ENCODE data around the gene MPC2. TPM values are rescaled to one million over a fixed set of nuclear protein-coding genes. Genes with fewer than 3 reads are reported as not detected.

MPC2 gene
- total and polyA plus RNA-seq, 2 of the 8 experiments (the other 6 are each of a cell fraction or from before 2014, with no cell fraction given), result 18.6 to 40.9 TPM

DNA sequence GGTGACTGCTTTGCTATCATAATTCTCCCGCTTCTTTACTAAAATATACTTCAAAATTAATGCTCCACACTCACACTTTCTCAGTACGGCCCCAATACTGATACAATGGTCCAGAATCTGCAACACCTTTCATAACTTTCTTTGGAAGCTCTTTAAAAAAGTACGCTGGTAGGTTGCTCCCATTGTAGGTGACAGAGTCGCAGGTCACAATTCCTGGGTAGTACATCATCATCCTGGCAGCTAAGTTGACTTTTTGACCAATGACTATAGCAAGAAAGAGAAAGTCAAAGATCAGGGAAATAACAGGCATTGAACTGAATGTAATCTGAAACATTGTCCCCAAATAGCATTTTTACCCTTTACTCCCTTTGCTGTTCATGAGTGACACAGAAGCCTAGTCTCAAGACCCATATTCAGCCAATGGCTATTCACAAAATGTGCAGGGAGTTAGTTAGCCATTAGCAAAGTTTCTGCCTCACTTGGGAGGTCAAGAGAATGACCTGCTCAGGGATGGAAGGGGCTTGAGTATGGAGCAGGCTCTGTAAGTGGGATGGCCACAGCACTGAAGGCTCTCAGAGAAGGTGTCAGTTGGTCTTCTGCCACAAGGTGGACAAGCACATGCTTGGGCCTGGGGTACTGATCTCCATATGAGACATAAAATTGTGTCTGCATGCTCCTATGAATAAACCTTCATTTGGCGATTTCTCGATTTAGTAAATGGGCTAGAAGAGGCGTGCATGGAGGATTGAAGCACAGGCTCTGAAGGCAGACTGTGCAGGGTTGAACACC is 58.3 kb downstream of the MPC2 start:
- Histone ChIP-seq H3K14ac (ENCODE audit: insufficient read length) (no peak overlapping the region), H3K27ac (ENCODE audit: low read depth, low read length) (no peak overlapping the region), H3K18ac (ENCODE audit: extremely low read depth, low read length) (no peak overlapping the region), H3K27me3 (replicated peaks in 1 of 4; ENCODE audit: control insufficient read depth in 3 of 4, extremely low read depth in 1 of 4, insufficient read depth in 3 of 4, low read length in 3 of 4) (no peaks in the 10 kb centered on the region), H4K20me1 (replicated peaks in 1 of 2; ENCODE audit: control insufficient read depth in 1 of 2, insufficient read depth in 2 of 2, low read length in 2 of 2) (no peaks in the 10 kb centered on the region), H4K5ac (ENCODE audit: insufficient read length, low read depth, low read length) (no peak overlapping the region), H2BK120ac (replicated peaks; ENCODE audit: low read depth, low read length) (no peak overlapping the region), H3K23ac (ENCODE audit: insufficient read length) (no peak overlapping the region), H4K91ac (replicated peaks; ENCODE audit: insufficient read length, low read length) (no peak overlapping the region), H3K23me2 (ENCODE audit: low read depth, low read length) (no peaks in the 10 kb centered on the region), H2BK20ac (ENCODE audit: low read length) (no peak overlapping the region), H3K4me2 (ENCODE audit: insufficient read depth in 1 of 2, low read depth in 2 of 2, low read length in 2 of 2) (no peak overlapping the region), H3K4ac (replicated peaks; ENCODE audit: insufficient read length, low read depth, low read length) (no peak overlapping the region), H3K79me2 (ENCODE audit: control insufficient read depth in 1 of 2, insufficient read depth in 2 of 2, low read length in 2 of 2) (no peaks in the 10 kb centered on the region), H2BK12ac (ENCODE audit: low read depth, low read length) (no peak overlapping the region), H3K79me1 (ENCODE audit: low read depth, low read length) (no peaks in the 10 kb centered on the region), H2AK5ac (ENCODE audit: low read depth, low read length) (no peak overlapping the region), H3K9me3 (ENCODE audit: insufficient read depth in 2 of 2, low read depth in 1 of 2, low read length in 1 of 2) (no peaks in the 10 kb centered on the region), H3K56ac (replicated peaks; ENCODE audit: insufficient read length, low read depth, low read length) (no peak overlapping the region), H3K4me3 (ENCODE audit: extremely low read depth in 1 of 4, insufficient read depth in 2 of 4, low read depth in 3 of 4, low read length in 4 of 4) (no peak overlapping the region), H3K4me1 (replicated peaks in 1 of 4; ENCODE audit: control insufficient read depth in 3 of 4, insufficient read depth in 4 of 4, low read length in 3 of 4) (peaks cover 0 to 6% (median 0%) of the 10 kb centered on the region in 4 experiments; a peak in 2 of 7 replicates), H2AFZ (ENCODE audit: low read length) (no peak overlapping the region), H2BK5ac (ENCODE audit: low read depth, low read length) (no peak overlapping the region), H4K8ac (ENCODE audit: extremely low read depth, insufficient read depth, low read length) (no peak overlapping the region), H3K9ac (replicated peaks in 1 of 4; ENCODE audit: extremely low read depth in 1 of 4, low read depth in 3 of 4, low read length in 3 of 4) (no peak overlapping the region), H2BK15ac (ENCODE audit: low read length) (no peak overlapping the region), H3K36me3 (ENCODE audit: control insufficient read depth in 2 of 4, insufficient read depth in 4 of 4, low read length in 3 of 4) (no peaks in the 10 kb centered on the region)
- ChIA-PET CTCF (ENCODE audit: partially characterized antibody) (interaction anchor here (1.5 kb wide), 1 partner anchor 203 kb away, joined by 7 read pairs; no protein-coding TSS in a partner anchor), POLR2A (ENCODE audit: partially characterized antibody) (no interaction called here)
- FAIRE-seq (no peak), DNase-seq (ENCODE audit: low read depth in 1 of 2, low spot score in 2 of 2) (no peak)
- 90% methylated on average over 7 of the region's 7 CpGs; no CpG with 5 or more reads in 1 of the 2 experiments for WGBS, 2 experiments (ENCODE audit: extremely low coverage in 1 of 2, insufficient coverage in 1 of 2, insufficient read length in 1 of 2, insufficient replicate concordance in 2 of 2, low coverage in 1 of 2, low lambda C conversion rate in 2 of 2, missing lambda C conversion rate in 1 of 2)
- TF ChIP-seq, protein P1, sequence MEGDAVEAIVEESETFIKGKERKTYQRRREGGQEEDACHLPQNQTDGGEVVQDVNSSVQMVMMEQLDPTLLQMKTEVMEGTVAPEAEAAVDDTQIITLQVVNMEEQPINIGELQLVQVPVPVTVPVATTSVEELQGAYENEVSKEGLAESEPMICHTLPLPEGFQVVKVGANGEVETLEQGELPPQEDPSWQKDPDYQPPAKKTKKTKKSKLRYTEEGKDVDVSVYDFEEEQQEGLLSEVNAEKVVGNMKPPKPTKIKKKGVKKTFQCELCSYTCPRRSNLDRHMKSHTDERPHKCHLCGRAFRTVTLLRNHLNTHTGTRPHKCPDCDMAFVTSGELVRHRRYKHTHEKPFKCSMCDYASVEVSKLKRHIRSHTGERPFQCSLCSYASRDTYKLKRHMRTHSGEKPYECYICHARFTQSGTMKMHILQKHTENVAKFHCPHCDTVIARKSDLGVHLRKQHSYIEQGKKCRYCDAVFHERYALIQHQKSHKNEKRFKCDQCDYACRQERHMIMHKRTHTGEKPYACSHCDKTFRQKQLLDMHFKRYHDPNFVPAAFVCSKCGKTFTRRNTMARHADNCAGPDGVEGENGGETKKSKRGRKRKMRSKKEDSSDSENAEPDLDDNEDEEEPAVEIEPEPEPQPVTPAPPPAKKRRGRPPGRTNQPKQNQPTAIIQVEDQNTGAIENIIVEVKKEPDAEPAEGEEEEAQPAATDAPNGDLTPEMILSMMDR (IDR thresholded peaks at IDR 0.05; ENCODE audit: control extremely low read depth in 1 of 3, insufficient read depth in 1 of 3, low read depth in 1 of 3, low read length in 3 of 3), result peak in 2 of 3 experiments; percentile 1 to 36; a peak in 2 of 4 replicates
- TF ChIP-seq, protein P2, sequence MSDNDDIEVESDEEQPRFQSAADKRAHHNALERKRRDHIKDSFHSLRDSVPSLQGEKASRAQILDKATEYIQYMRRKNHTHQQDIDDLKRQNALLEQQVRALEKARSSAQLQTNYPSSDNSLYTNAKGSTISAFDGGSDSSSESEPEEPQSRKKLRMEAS (IDR thresholded peaks at IDR 0.05), result peak; percentile 32; the same call in 1 of the 2 replicates
- TF ChIP-seq CBX5 (IDR thresholded peaks at IDR 0.05; ENCODE audit: low read depth, low read length) (no peak), BCL11A (IDR thresholded peaks at IDR 0.05; ENCODE audit: low read depth in 2 of 2, low read length in 2 of 2) (no peak), CREB1 (IDR thresholded peaks at IDR 0.05) (no peak), POLR2A (IDR thresholded peaks at IDR 0.05; ENCODE audit: control extremely low read depth in 1 of 2, low read depth in 2 of 2, low read length in 2 of 2) (no peak)
- TF ChIP-seq, protein P3, sequence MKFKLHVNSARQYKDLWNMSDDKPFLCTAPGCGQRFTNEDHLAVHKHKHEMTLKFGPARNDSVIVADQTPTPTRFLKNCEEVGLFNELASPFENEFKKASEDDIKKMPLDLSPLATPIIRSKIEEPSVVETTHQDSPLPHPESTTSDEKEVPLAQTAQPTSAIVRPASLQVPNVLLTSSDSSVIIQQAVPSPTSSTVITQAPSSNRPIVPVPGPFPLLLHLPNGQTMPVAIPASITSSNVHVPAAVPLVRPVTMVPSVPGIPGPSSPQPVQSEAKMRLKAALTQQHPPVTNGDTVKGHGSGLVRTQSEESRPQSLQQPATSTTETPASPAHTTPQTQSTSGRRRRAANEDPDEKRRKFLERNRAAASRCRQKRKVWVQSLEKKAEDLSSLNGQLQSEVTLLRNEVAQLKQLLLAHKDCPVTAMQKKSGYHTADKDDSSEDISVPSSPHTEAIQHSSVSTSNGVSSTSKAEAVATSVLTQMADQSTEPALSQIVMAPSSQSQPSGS (IDR thresholded peaks at IDR 0.05; ENCODE audit: low read length), result no peak
